Dermis microvascular lymphatic vessel endothelial cell (primary cell): ENCODE measurements around the gene LGALS3. TPM values are rescaled to one million over a fixed set of nuclear protein-coding genes. Genes with fewer than 3 reads are reported as not detected.

ENCODE experiments used
- DNase-seq, 2 donors: peaks; one replicate each; pipeline versions ENCODE4 v3.0.0 to v3.0.0-alpha.2; 2010; ENCODE audit warnings: low read depth in 2 of 2
- total RNA-seq: library from RNA; depleted of rRNA; stranded (reverse); fragments of >200 nt; gene quantifications from 2 replicates; pipeline ENCODE4 v1.2.1, GENCODE V29; 2014

Gene LGALS3
- total RNA-seq, 1 donor from 2014 or later, result 98.5 TPM

- DNase-seq, result no peak
Measured at GRCh38 chr14:55190906-55191202, 61.8 kb downstream of the LGALS3 start.

- DNase-seq, result peak; percentile 90 to 96
Measured at GRCh38 chr14:55191203-55192053, 62.4 kb downstream of the LGALS3 start, which contains the start of gene DLGAP5. Gene DLGAP5 (minus strand): TSS chr14:55191585. CDS start chr14:55189179, 2,406 bp downstream.

GRCh38 chr14:55192054-55192621, 63.1 kb downstream of the LGALS3 start:
- DNase-seq, result no peak

- no peak for DNase-seq
Measured at GRCh38 chr14:55194656-55195355, 65.8 kb downstream of the LGALS3 start.

Other genes starting within 250 kb of the LGALS3 start
- gene GCH1, start 226.4 kb upstream of the LGALS3 start, total RNA-seq, result 4.6 and 8.5 TPM in 2 replicates
- 5.9 and 9.6 TPM in 2 replicates for gene WDHD1, start 102.2 kb upstream of the LGALS3 start, total RNA-seq
- 12.5 and 14.4 TPM in 2 replicates for gene SOCS4, start 102.0 kb upstream of the LGALS3 start, total RNA-seq
- 15.3 and 16.8 TPM in 2 replicates for gene MAPK1IP1L, start 77.6 kb upstream of the LGALS3 start, total RNA-seq
- gene DLGAP5, start 62.3 kb downstream of the LGALS3 start, total RNA-seq, result 8.7 and 33.6 TPM in 2 replicates
- 18.9 and 25.7 TPM in 2 replicates for gene FBXO34, start 142.2 kb downstream of the LGALS3 start, total RNA-seq